Hepatocyte (in vitro differentiated cells): Measurements from ENCODE around the gene SH3BP2.

Source experiments
- EZH2phosphoT487 ChIP-seq: fragments of 200-600 bp; sonication (generic); IDR thresholded peaks from one replicate; pipeline ENCODE4 v1.6.1; 2018; ENCODE audit warnings: antibody characterized with exemption, mild to moderate bottlenecking, low read depth, moderate library complexity; ENCODE audit not compliant: unreplicated experiment, severe bottlenecking
- TF ChIP-seq, protein P1 (sequence below): fragments of 200-600 bp; sonication (generic); IDR thresholded peaks from 2 replicates; pipeline ENCODE4 v1.5.1; 2016; ENCODE audit warnings: antibody characterized with exemption, mild to moderate bottlenecking; ENCODE audit not compliant: poor library complexity

DNA sequence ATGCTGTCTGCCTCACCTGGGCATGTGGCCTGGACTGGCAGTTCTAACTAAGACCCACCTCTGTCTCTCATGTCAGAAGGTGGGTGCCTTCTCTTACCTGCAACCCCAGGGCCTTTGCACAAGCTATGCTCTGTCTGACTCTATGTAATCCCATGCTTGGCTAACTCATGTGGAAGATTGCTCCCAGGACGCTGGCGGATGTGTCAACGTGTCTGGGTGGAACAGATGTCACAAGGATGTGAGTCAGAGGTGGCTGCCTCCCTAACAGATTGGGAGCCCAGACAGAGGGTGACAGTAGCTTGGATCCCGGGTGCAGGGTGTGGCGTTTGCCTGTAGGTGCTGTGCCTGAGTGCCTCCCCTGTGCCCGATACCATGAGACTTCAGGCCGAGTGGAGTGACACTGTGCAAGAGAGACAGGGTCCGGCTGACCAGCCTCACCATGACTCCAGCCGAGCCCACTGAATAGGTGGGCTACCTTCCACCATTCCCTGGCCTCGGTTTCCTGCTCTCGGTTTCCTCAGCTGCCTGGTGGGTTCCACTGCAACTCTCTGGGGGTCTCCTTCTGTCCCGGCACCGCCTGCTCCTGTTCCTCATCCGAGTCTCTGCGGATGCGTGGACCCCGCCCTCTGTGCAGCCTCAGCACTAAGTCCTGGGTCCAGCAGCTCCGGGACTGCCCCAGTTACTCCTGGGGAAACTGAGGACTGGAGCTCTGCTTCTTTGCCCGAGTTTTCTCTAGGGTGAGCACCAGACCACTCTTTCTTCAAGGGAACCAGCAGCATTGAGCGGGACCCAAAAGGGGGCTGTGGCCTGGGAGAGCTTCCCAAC lies 11.0 kb downstream of the SH3BP2 start:
- TF ChIP-seq, protein P1, sequence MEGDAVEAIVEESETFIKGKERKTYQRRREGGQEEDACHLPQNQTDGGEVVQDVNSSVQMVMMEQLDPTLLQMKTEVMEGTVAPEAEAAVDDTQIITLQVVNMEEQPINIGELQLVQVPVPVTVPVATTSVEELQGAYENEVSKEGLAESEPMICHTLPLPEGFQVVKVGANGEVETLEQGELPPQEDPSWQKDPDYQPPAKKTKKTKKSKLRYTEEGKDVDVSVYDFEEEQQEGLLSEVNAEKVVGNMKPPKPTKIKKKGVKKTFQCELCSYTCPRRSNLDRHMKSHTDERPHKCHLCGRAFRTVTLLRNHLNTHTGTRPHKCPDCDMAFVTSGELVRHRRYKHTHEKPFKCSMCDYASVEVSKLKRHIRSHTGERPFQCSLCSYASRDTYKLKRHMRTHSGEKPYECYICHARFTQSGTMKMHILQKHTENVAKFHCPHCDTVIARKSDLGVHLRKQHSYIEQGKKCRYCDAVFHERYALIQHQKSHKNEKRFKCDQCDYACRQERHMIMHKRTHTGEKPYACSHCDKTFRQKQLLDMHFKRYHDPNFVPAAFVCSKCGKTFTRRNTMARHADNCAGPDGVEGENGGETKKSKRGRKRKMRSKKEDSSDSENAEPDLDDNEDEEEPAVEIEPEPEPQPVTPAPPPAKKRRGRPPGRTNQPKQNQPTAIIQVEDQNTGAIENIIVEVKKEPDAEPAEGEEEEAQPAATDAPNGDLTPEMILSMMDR = no peak
- TF ChIP-seq EZH2phosphoT487 = no peak
